HuH-7 (cell line): ENCODE data around the gene FHIP2A.
A peak's percentile ranks its signal among the peaks of the same experiment; 100 is the strongest.
"Not testable (repeated sequence)": the region's sequence is repeated elsewhere in the genome, so short reads cannot be mapped to it uniquely, and the experiment has no call there.

Experiments used
- DNase-seq: peaks from one replicate; pipeline ENCODE4 v3.0.0; 2011; ENCODE audit warnings: low spot score

FHIP2A gene

GRCh38 chr10:114815791-114816190 is 5.8 kb upstream of the FHIP2A start:
- no peak for DNase-seq

- DNase-seq = no peak
Observed at GRCh38 chr10:114816308-114816707, 5.3 kb upstream of the FHIP2A start.

GRCh38 chr10:114819322-114819721 is 2.3 kb upstream of the FHIP2A start:
- no peak for DNase-seq

GRCh38 chr10:114821915-114822443 is 399 bp downstream of the FHIP2A start:
- peak; percentile 53 for DNase-seq

- DNase-seq = peak; percentile 33
Observed at GRCh38 chr10:114822444-114823076, 980 bp downstream of the FHIP2A start.

GRCh38 chr10:114823077-114823463 is 1.5 kb downstream of the FHIP2A start:
- DNase-seq = no peak

- DNase-seq = no peak
Observed at GRCh38 chr10:114824391-114824790, 2.8 kb downstream of the FHIP2A start.

GRCh38 chr10:114825513-114826253 is 4.1 kb downstream of the FHIP2A start:
- no peak for DNase-seq

GRCh38 chr10:114829160-114829909 is 7.8 kb downstream of the FHIP2A start:
- DNase-seq = no peak

GRCh38 chr10:114831186-114831867 is 9.7 kb downstream of the FHIP2A start:
- no peak for DNase-seq

- DNase-seq = no peak
Observed at GRCh38 chr10:114837690-114838089, 16.1 kb downstream of the FHIP2A start.

GRCh38 chr10:114839901-114840300 is 18.3 kb downstream of the FHIP2A start:
- no peak for DNase-seq

GRCh38 chr10:114845978-114846693 is 24.6 kb downstream of the FHIP2A start:
- DNase-seq = no peak

GRCh38 chr10:114847517-114847916 is 25.9 kb downstream of the FHIP2A start:
- not testable (repeated sequence) for DNase-seq

GRCh38 chr10:114849674-114850073 is 28.1 kb downstream of the FHIP2A start:
- no peak for DNase-seq

- no peak for DNase-seq
Observed at GRCh38 chr10:114850126-114850525, 28.5 kb downstream of the FHIP2A start.

- no peak for DNase-seq
Observed at GRCh38 chr10:114851336-114851735, 29.8 kb downstream of the FHIP2A start.

- DNase-seq = no peak
Observed at GRCh38 chr10:114852197-114852596, 30.6 kb downstream of the FHIP2A start.

- DNase-seq = no peak
Observed at GRCh38 chr10:114854906-114855305, 33.3 kb downstream of the FHIP2A start.

- no peak for DNase-seq
Observed at GRCh38 chr10:114855776-114856543, 34.4 kb downstream of the FHIP2A start.
